H1 (cell line): Measurements from ENCODE around the gene JPH3.

Source experiments
- ATF3 ChIP-seq: IDR thresholded peaks from 2 replicates; pipeline ENCODE4 v1.6.1; 2011; ENCODE audit warnings: low read depth, mild to moderate bottlenecking, low read length; ENCODE audit not compliant: insufficient read depth
- BACH1 ChIP-seq: IDR thresholded peaks from 2 replicates; pipeline ENCODE4 v1.6.1; 2012; ENCODE audit warnings: low read length, improper control_type of control experiment
- CTCF ChIP-seq, 3 experiments: IDR thresholded peaks; 1 replicate in 2 of 3; 2 replicates in 1 of 3; pipeline versions ENCODE4 v1.5.1 to v1.6.1; 2011; ENCODE audit warnings: low read length in 3 of 3, mild to moderate bottlenecking in 3 of 3, inconsistent platforms in 2 of 3, low read depth in 1 of 3, moderate library complexity in 1 of 3; ENCODE audit not compliant: insufficient read depth in 1 of 3; ENCODE audit errors: control extremely low read depth in 1 of 3
- POLR2A ChIP-seq, 2 experiments: IDR thresholded peaks; 1 replicate in 1 of 2; 2 replicates in 1 of 2; pipeline ENCODE4 v1.6.1; 2011; ENCODE audit warnings: low read depth in 2 of 2, low read length in 2 of 2, mild to moderate bottlenecking in 2 of 2; ENCODE audit errors: control extremely low read depth in 1 of 2
- SRF ChIP-seq: IDR thresholded peaks from 2 replicates; pipeline ENCODE4 v1.6.1; 2011; ENCODE audit warnings: mild to moderate bottlenecking, low read depth, low read length, moderate library complexity

- TF ChIP-seq CTCF (IDR thresholded peaks at IDR 0.05; ENCODE audit: control extremely low read depth in 1 of 3, insufficient read depth in 1 of 3, low read depth in 1 of 3, low read length in 3 of 3) (no peak), BACH1 (no peak), POLR2A (IDR thresholded peaks at IDR 0.05; ENCODE audit: control extremely low read depth in 1 of 2, low read depth in 2 of 2, low read length in 2 of 2) (no peak), ATF3 (no peak), SRF (no peak)
Observed at GRCh38 chr16:87739801-87740200, 137.5 kb downstream of the JPH3 start.
